ENCODE results near the gene AXDND1. TPM values are rescaled to one million over a fixed set of nuclear protein-coding genes. Genes with fewer than 3 reads are reported as not detected.

The AXDND1 gene, protein sequence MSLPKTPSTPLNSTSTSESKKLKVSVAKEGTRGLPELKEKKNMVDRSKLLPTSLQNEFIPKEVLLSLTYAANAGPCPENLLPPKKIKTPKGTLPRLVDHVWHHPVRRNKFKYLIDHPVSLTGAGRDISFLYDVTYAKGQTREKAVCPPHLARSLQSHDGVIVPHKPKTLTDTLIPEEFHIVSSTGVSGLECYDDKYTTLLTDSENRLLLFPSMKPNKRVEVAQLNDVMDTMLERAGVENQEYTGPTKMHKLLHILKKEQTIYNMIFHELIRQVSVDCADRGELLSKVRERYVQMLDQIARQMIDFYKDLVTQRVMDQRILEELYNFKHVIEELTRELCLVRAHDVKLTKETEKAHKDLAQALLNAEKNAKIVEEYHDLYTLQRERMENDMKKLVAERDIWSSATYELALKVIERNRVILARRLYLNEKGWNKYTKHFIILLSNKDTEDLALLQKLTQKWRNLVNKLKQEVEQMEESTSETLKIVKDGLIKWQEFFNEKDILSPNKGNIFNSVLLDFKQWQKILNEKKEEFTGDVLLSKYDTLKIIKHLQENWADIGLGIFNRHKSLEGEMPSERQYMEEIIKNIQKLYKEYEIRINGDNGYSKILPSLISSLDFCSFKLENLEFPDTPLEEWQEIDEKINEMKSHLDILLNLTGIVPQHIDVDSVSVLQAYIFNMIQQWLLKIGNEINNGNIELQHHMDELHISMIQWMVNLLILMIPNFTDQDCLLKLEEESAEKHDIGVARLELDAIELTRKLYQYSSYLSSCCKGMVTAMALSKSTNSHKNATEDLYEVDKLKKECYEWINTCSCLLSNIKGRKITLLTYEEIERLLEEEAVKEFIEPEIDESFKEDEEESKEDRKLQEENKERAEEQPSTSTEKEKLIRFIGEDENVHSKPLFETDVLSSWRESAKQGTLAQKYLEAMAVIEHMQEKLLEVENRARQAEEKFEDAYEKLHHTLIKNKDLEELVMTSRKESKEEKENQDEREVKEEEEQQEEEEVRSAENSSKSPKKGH
- total RNA-seq (0.17 and 0.26 TPM in 2 replicates), polyA plus RNA-seq (0.05 TPM in 1 of 2 replicates, not detected in the other), polyA minus RNA-seq (ENCODE audit: low replicate concordance) (not detected in 2 replicates)
- 0.06 TPM in 1 of 2 replicates, not detected in the other for polyA plus RNA-seq (2012)

DNA sequence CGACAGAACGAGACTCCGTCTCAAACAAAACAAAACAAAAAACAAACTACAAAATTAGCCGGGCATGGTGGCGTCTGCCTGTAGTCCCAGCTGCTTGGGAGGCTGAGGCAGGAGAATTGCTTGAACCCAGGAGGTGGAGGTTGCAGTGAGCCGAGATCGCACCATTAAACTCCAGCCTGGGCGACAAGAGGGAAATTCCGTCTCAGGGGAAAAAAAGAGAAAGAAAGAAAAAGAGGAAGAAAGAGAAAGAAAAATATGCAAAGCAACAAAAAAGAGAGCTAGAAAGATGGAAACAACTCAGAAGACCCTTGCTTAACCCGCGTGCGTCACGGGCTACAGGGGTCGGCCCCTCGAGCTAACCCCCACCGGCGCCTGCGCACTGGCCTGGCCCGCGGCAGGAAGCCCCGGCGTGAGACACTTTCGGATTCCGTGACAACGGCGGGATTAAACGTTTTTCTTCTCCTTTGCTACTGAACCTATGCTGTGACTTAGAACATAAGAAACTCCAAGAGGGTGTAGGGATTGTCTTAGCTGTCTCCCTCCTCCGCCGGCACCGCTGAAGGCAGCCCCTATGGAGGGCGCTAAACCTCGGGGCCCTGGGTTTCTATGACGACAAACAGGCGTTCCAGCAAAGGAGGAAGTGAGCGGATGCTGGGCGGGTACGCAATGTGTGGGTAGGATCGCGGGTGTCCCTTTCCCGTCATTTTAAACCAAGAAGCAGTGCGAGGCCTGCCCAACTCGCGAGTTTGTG is at the start of gene AXDND1:
AXDND1 (plus strand) TSS at position 630 of the 751 bp plus-strand sequence. CDS start 539 bp downstream, outside the sequence.
- peak; percentile 84 to 90 for DNase-seq (ENCODE audit: low read depth in 2 of 2)
- no peaks in the 10 kb centered on the region for H3K9me3 ChIP-seq (ENCODE audit: control insufficient read depth, insufficient read depth, low read depth, low read length)
- H3K27ac ChIP-seq (ENCODE audit: insufficient read depth, low read length) = peak within 1 kb of the TSS; percentile 97
- H3K36me3 ChIP-seq (ENCODE audit: control insufficient read depth, insufficient read depth, low read length) = no peaks in the 10 kb centered on the region
- H3K27me3 ChIP-seq (ENCODE audit: control insufficient read depth, insufficient read depth, low read length) = no peaks in the 10 kb centered on the region
- H2AFZ ChIP-seq (ENCODE audit: low read length) = peak within 1 kb of the TSS; percentile 90
- H3K4me1 ChIP-seq (ENCODE audit: control insufficient read depth, extremely low read depth, insufficient read depth, low read length) = no peaks in the 10 kb centered on the region
- H3K4me2 ChIP-seq (ENCODE audit: extremely low read depth, insufficient read depth, low read length) = peak within 1 kb of the TSS; percentile 69
- peak within 1 kb of the TSS; percentile 95 for H3K9ac ChIP-seq (ENCODE audit: insufficient read depth, low read length)
- H3K4me3 ChIP-seq (replicated peaks in 1 of 4; ENCODE audit: control extremely low read depth in 1 of 4, insufficient read depth in 1 of 4, low read depth in 3 of 4, low read length in 4 of 4) = peak within 1 kb of the TSS; percentile 29 to 75 (median 54)
- H3K79me2 ChIP-seq (ENCODE audit: control insufficient read depth, insufficient read depth, low read length) = no peaks in the 10 kb centered on the region
- no peaks in the 10 kb centered on the region for H4K20me1 ChIP-seq (ENCODE audit: control insufficient read depth, extremely low read depth, insufficient read depth, low read length)
- TF ChIP-seq, protein P1, sequence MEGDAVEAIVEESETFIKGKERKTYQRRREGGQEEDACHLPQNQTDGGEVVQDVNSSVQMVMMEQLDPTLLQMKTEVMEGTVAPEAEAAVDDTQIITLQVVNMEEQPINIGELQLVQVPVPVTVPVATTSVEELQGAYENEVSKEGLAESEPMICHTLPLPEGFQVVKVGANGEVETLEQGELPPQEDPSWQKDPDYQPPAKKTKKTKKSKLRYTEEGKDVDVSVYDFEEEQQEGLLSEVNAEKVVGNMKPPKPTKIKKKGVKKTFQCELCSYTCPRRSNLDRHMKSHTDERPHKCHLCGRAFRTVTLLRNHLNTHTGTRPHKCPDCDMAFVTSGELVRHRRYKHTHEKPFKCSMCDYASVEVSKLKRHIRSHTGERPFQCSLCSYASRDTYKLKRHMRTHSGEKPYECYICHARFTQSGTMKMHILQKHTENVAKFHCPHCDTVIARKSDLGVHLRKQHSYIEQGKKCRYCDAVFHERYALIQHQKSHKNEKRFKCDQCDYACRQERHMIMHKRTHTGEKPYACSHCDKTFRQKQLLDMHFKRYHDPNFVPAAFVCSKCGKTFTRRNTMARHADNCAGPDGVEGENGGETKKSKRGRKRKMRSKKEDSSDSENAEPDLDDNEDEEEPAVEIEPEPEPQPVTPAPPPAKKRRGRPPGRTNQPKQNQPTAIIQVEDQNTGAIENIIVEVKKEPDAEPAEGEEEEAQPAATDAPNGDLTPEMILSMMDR (conservative IDR thresholded peaks at IDR 0.05 in 1 of 2, IDR thresholded peaks at IDR 0.05 in 1 of 2; ENCODE audit: low read depth in 1 of 2, low read length in 2 of 2) = peak; percentile 15 to 36
- TF ChIP-seq EZH2 (IDR thresholded peaks at IDR 0.05; ENCODE audit: low read length, missing control alignments) = no peak

DNA sequence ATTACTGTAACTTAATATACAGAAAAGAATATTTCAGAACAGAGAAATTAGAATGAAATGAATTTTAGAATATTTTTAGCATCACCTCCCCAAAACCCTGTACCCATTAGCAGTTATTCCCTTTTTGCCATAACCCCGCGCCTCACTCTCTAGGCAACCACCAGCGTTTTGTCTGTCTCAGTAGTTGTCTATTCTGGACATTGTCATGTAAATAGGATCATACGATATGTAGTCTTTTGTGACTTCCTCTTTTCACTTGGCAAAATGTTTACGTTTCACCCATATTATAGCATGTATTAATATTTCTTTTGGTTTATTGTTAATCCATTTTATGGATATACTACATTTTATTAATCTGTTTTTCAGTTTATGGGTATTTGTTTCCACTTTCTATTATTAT is 47.3 kb upstream of the AXDND1 start:
- H3K27ac ChIP-seq (ENCODE audit: insufficient read depth, low read length) = no peak overlapping the region
- no peak for DNase-seq (ENCODE audit: low read depth in 2 of 2)
- H3K4me1 ChIP-seq (ENCODE audit: control insufficient read depth, extremely low read depth, insufficient read depth, low read length) = no peaks in the 10 kb centered on the region
- no peak overlapping the region for H3K4me2 ChIP-seq (ENCODE audit: extremely low read depth, insufficient read depth, low read length)
- H3K79me2 ChIP-seq (ENCODE audit: control insufficient read depth, insufficient read depth, low read length) = peaks cover 18% of the 10 kb centered on the region
- no peak overlapping the region for H3K9ac ChIP-seq (ENCODE audit: insufficient read depth, low read length)
- TF ChIP-seq, protein P1 (conservative IDR thresholded peaks at IDR 0.05 in 1 of 2, IDR thresholded peaks at IDR 0.05 in 1 of 2; ENCODE audit: low read depth in 1 of 2, low read length in 2 of 2) = no peak
- no peak for TF ChIP-seq EZH2 (IDR thresholded peaks at IDR 0.05; ENCODE audit: low read length, missing control alignments)
- H2AFZ ChIP-seq (ENCODE audit: low read length) = no peak overlapping the region
- peaks cover 1% of the 10 kb centered on the region for H3K36me3 ChIP-seq (ENCODE audit: control insufficient read depth, insufficient read depth, low read length)
- no peaks in the 10 kb centered on the region for H3K27me3 ChIP-seq (ENCODE audit: control insufficient read depth, insufficient read depth, low read length)
- H4K20me1 ChIP-seq (ENCODE audit: control insufficient read depth, extremely low read depth, insufficient read depth, low read length) = no peaks in the 10 kb centered on the region
- no peaks in the 10 kb centered on the region for H3K9me3 ChIP-seq (ENCODE audit: control insufficient read depth, insufficient read depth, low read depth, low read length)
- H3K4me3 ChIP-seq (replicated peaks in 1 of 4; ENCODE audit: control extremely low read depth in 1 of 4, insufficient read depth in 1 of 4, low read depth in 3 of 4, low read length in 4 of 4) = no peak overlapping the region

All from fibroblast of lung (primary cell).